Lower lobe of right lung (tissue), 2 donors: Measurements from ENCODE around the gene AOAH. TPM values are rescaled to one million over a fixed set of nuclear protein-coding genes. Genes with fewer than 3 reads are reported as not detected.

Experiments used
- ATAC-seq, 2 donors: fragments of 200-7000 bp; cut with Tn5 transposase; one replicate each; pipeline ENCODE4 v1.9.1; 2020 to 2022; ENCODE audit warnings: mild to moderate bottlenecking in 2 of 2, moderate library complexity in 2 of 2
- DNase-seq: peaks from one replicate; pipeline ENCODE4 v3.0.0-alpha.2; 2020
- H3K27ac ChIP-seq: fragments of 200-600 bp; one replicate; pipeline ENCODE4 v1.8.0; 2022
- H3K27me3 ChIP-seq: fragments of 200-600 bp; one replicate; pipeline ENCODE4 v1.8.0; 2022; ENCODE audit warnings: low read depth
- H3K36me3 ChIP-seq: fragments of 200-600 bp; one replicate; pipeline ENCODE4 v1.8.0; 2022; ENCODE audit warnings: mild to moderate bottlenecking
- H3K4me1 ChIP-seq: fragments of 200-600 bp; one replicate; pipeline ENCODE4 v1.8.0; 2022
- H3K4me3 ChIP-seq: fragments of 200-600 bp; one replicate; pipeline ENCODE4 v1.8.0; 2022; ENCODE audit warnings: mild to moderate bottlenecking
- H3K9me3 ChIP-seq: fragments of 200-600 bp; one replicate; pipeline ENCODE4 v1.8.0; 2022
- intact Hi-C: fragments of 100-400 bp; cut with DNase I; formaldehyde crosslinking; loops from one replicate; pipeline ENCODE4 v1.11.0; 2022
- total RNA-seq: library from RNA; stranded (reverse); fragmentation: NEBNext Ultra II Directional; extraction: Animal tissue kit (Norgen Biotek cat#: 25700); gene quantifications from one replicate; pipeline ENCODE4 v1.2.1, GENCODE V29; 2021
- TF ChIP-seq, protein P1 (sequence below): fragments of 200-600 bp; IDR thresholded peaks from one replicate; pipeline ENCODE4 v1.8.0; 2022; ENCODE audit warnings: antibody characterized with exemption, mild to moderate bottlenecking
- donor health status: DM: no; HTN: yes; CAD: no; lungs with severe emphysema.

The AOAH gene
- total RNA-seq, 1 donor from 2014 or later, result 29.2 TPM

DNA sequence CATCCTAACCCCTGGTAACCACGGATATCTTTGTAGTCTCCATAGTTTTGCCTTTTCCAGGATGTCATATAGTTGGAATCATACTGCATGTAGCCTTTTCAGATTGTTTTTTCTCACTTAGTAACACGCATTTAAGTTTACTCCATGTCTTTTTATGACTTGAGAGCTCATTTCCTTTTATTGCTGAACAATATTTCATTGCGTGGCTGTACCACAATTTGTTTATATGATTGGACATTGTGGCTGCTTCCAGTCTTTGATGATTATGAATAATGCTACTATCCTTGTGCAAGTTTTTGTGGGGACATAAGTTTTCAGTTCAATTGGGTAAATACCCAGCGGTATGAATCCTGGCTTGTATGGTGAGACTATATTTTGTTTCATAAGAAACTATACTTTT lies 60.8 kb downstream of the AOAH start:
- no peaks in the 10 kb centered on the region for H3K36me3 ChIP-seq
- H3K9me3 ChIP-seq, result no peaks in the 10 kb centered on the region
- TF ChIP-seq, protein P1, sequence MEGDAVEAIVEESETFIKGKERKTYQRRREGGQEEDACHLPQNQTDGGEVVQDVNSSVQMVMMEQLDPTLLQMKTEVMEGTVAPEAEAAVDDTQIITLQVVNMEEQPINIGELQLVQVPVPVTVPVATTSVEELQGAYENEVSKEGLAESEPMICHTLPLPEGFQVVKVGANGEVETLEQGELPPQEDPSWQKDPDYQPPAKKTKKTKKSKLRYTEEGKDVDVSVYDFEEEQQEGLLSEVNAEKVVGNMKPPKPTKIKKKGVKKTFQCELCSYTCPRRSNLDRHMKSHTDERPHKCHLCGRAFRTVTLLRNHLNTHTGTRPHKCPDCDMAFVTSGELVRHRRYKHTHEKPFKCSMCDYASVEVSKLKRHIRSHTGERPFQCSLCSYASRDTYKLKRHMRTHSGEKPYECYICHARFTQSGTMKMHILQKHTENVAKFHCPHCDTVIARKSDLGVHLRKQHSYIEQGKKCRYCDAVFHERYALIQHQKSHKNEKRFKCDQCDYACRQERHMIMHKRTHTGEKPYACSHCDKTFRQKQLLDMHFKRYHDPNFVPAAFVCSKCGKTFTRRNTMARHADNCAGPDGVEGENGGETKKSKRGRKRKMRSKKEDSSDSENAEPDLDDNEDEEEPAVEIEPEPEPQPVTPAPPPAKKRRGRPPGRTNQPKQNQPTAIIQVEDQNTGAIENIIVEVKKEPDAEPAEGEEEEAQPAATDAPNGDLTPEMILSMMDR, result no peak
- H3K27me3 ChIP-seq, result no peaks in the 10 kb centered on the region
- no peak for DNase-seq
- no peak overlapping the region for H3K4me3 ChIP-seq
- intact Hi-C loops, result loop anchor here (10.0 kb wide), 1 partner anchor 169 kb away; no protein-coding TSS in a partner anchor
- no peak for ATAC-seq
- H3K27ac ChIP-seq, result no peak overlapping the region
- peaks cover 2% of the 10 kb centered on the region for H3K4me1 ChIP-seq

DNA sequence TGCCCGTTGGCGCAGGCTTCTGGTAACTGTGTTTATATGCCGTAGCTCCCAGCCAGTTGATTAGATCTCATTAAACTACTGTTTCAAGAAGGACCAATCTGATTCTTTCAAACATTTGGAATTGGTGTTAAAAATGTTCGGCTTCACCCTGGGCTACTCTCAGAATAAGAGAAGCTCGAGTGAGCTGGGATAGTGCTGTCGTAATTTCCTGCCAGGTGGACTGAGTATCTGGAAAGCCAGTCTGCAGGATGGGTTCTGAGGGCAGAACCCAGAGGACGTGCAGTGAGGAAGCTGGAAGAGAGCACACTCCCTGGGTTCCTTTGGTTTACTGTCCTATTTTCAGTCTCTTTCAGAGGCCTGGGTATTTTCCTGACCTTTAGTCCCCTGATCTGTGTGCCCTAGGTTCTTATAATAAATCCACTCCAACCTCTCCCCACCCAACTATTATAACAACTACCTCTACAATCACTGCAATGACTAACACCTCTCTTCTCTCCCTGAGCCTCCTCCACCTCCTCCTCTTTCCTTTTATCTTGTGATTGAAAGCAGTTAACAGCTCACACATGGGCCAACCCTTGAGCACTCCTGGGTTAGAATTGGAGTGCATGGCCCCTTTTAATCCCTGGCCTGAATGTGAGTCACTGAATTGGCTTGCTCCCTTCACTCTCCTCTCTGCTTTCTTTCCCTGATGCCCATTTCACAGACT lies 63.0 kb downstream of the AOAH start:
- intact Hi-C loops, result loop anchor here (10.0 kb wide), 1 partner anchor 166 kb away; no protein-coding TSS in a partner anchor
- no peak for DNase-seq
- H3K4me3 ChIP-seq, result no peak overlapping the region
- H3K36me3 ChIP-seq, result no peaks in the 10 kb centered on the region
- H3K4me1 ChIP-seq, result peaks cover 2% of the 10 kb centered on the region
- TF ChIP-seq, protein P1, result no peak
- no peaks in the 10 kb centered on the region for H3K9me3 ChIP-seq
- no peak overlapping the region for H3K27ac ChIP-seq
- ATAC-seq, result peak; percentile 55 to 61
- H3K27me3 ChIP-seq, result no peaks in the 10 kb centered on the region

DNA sequence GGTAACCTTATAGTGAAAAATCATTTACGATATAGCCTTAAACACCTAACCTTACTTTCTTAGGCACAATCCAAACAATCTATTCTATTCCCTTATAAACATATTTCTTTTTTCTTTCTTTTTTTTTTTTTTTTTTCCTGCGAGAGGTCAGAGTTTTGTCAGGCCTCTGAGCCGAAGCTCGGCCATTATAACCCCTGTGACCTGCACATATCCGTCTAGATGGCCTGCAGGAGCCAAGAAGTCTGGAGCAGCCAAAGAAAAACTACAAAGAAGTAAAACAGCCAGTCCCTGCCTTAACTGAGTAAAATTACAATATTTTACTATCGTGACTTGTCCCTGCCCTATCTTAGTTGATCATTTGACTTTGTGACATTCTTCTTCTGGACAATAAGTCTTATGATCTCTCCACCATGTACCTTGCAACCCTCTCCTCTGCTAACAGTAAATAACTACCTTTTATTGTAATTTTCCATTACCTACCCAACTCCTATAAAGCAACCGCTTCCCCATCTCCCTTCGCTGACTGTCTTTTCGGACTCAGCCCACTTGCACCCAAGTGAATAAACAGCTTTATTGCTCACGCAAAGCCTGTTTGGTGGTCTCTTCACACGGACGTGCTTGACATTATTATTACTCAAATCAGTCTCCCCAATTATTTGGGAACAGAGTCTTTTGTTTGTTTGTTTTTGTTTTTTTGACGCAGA lies 64.5 kb downstream of the AOAH start:
- Histone ChIP-seq H3K4me3 (no peak overlapping the region), H3K9me3 (no peaks in the 10 kb centered on the region), H3K36me3 (no peaks in the 10 kb centered on the region), H3K4me1 (peaks cover 2% of the 10 kb centered on the region), H3K27me3 (no peaks in the 10 kb centered on the region), H3K27ac (no peak overlapping the region)
- TF ChIP-seq, protein P1, result no peak
- intact Hi-C loops, result loop anchor here (10.0 kb wide), 1 partner anchor 165 kb away; no protein-coding TSS in a partner anchor
- ATAC-seq (no peak), DNase-seq (no peak)

DNA sequence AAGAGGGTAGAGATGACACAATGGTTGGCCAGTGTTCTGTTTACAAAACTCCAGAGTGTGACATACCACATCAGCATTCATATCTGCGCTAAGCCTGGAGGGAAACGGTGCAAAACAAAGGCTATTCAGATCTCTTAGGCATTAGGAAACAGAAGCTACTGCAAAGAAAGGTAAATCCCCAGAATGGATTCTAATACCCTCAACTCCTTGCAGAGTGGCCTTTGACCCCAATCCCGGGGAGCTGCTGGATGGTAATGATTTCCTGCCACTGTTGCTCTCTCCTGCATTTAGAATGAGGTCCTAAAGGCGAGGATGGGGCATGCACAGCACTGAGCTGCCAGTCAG lies 65.2 kb downstream of the AOAH start:
- H3K27me3 ChIP-seq, result no peaks in the 10 kb centered on the region
- H3K4me3 ChIP-seq, result no peak overlapping the region
- H3K36me3 ChIP-seq, result no peaks in the 10 kb centered on the region
- H3K4me1 ChIP-seq, result peaks cover 2% of the 10 kb centered on the region
- H3K27ac ChIP-seq, result no peak overlapping the region
- intact Hi-C loops, result no loop called here
- no peak for ATAC-seq
- H3K9me3 ChIP-seq, result no peaks in the 10 kb centered on the region
- DNase-seq, result no peak
- TF ChIP-seq, protein P1, result no peak

DNA sequence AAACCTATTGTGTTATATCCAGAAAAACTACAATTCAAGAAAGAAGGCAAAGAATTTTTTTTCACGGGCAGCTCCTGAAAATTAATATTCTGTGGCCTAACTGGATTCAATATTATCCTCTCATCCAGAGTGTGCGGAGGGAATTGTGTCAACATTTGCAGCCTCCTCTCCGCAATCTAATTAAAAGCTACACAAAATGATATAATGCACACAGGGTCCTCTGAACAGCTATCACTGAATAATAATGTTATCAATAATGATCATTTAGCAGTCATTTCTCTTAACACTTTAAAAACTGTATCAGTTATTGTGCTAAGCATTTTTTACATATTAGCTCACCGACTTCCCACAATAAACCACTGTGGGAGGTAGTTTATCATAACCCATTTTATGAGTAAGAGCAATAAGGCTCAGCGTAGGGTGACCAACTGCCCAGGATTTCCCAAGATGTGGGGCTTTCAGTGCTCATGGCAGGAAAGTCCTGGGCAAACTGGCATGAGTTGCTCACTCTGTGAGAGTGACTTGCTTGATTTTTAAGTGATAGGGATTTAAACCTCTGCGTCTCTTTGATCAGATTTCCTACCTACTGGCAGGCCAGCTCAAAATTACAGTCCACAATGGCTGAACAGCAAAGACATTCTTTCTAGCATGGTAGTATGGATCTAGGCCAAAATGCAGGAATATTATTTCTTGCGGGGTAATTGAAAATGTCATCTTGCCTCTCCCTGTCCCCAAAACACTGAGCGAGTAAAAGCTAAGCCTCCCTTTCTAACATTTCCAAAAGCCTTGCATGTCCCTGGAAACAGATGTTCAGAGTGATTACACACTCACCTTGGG lies 65.7 kb downstream of the AOAH start:
- Histone ChIP-seq H3K4me3 (no peak overlapping the region), H3K27me3 (no peaks in the 10 kb centered on the region), H3K36me3 (no peaks in the 10 kb centered on the region), H3K9me3 (no peaks in the 10 kb centered on the region), H3K27ac (no peak overlapping the region), H3K4me1 (peaks cover 2% of the 10 kb centered on the region)
- intact Hi-C loops, result no loop called here
- TF ChIP-seq, protein P1, result no peak
- DNase-seq (no peak), ATAC-seq (no peak)
